SK-N-SH (cell line): ENCODE data around the gene TBCCD1.
"Not testable (repeated sequence)": the region's sequence is repeated elsewhere in the genome, so short reads cannot be mapped to it uniquely, and the experiment has no call there.

ENCODE experiments used
- CTCF ChIP-seq: fragments of 200-600 bp; sonication (generic); IDR thresholded peaks from 2 replicates; pipeline ENCODE4 v1.6.1; 2017; ENCODE audit warnings: antibody characterized with exemption, mild to moderate bottlenecking, moderate library complexity
- ELF1 ChIP-seq: IDR thresholded peaks from 2 replicates; pipeline ENCODE4 v1.4.0; 2012
- FOXJ3 ChIP-seq: sonication (generic); formaldehyde crosslinking; IDR thresholded peaks from 2 replicates; pipeline ENCODE4 v1.5.1; 2020; ENCODE audit warnings: mild to moderate bottlenecking, missing genetic modification reagents
- JUND ChIP-seq: IDR thresholded peaks from 2 replicates; pipeline ENCODE4 v1.4.0; 2012
- MXI1 ChIP-seq: IDR thresholded peaks from 2 replicates; pipeline ENCODE4 v1.6.1; 2012; ENCODE audit warnings: mild to moderate bottlenecking, low read depth, low read length, improper control_type of control experiment
- NFIC ChIP-seq: IDR thresholded peaks from 2 replicates; pipeline ENCODE4 v1.4.0; 2012; ENCODE audit warnings: borderline replicate concordance
- POLR2AphosphoS5 ChIP-seq: IDR thresholded peaks from 2 replicates; pipeline ENCODE4 v1.6.1; 2012; ENCODE audit warnings: low read depth, low read length
- REST ChIP-seq: IDR thresholded peaks from 2 replicates; pipeline ENCODE4 v1.6.1; 2012; ENCODE audit warnings: mild to moderate bottlenecking, low read depth, low read length, moderate library complexity
- RFX5 ChIP-seq: IDR thresholded peaks from 2 replicates; pipeline ENCODE4 v1.6.1; 2012; ENCODE audit warnings: mild to moderate bottlenecking, improper control_type of control experiment, low read length
- TCF12 ChIP-seq: IDR thresholded peaks from 2 replicates; pipeline ENCODE4 v1.4.0; 2012
- TF ChIP-seq, protein P1 (sequence below): IDR thresholded peaks from 2 replicates; pipeline ENCODE4 v1.4.0; 2012; ENCODE audit warnings: low read depth, borderline replicate concordance
- TF ChIP-seq, protein P2 (sequence below): IDR thresholded peaks from 2 replicates; pipeline ENCODE4 v1.4.0; 2012; ENCODE audit warnings: low read depth, borderline replicate concordance
- TF ChIP-seq, protein P3 (sequence below): IDR thresholded peaks from 2 replicates; pipeline ENCODE4 v1.4.0; 2012; ENCODE audit warnings: low read depth

DNA sequence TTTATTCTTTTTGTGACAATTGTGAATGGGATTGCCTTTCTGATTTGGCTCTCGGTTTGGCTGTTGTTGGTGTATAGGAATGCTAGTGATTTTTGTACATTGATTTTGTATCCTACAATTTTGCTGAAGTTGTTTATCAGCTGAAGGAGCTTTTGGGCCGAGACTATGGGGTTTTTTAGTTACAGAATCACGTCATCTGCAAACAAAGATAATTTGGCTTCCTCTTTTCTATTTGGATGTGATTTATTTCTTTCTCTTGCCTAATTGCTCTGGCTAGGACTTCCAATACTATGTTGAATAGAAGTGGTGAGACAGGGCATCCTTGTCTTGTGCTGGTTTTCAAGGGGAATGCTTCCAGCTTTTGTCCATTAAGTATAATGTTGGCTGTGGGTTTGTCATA, 67.2 kb downstream of the TBCCD1 start:
- TF ChIP-seq, protein P1, sequence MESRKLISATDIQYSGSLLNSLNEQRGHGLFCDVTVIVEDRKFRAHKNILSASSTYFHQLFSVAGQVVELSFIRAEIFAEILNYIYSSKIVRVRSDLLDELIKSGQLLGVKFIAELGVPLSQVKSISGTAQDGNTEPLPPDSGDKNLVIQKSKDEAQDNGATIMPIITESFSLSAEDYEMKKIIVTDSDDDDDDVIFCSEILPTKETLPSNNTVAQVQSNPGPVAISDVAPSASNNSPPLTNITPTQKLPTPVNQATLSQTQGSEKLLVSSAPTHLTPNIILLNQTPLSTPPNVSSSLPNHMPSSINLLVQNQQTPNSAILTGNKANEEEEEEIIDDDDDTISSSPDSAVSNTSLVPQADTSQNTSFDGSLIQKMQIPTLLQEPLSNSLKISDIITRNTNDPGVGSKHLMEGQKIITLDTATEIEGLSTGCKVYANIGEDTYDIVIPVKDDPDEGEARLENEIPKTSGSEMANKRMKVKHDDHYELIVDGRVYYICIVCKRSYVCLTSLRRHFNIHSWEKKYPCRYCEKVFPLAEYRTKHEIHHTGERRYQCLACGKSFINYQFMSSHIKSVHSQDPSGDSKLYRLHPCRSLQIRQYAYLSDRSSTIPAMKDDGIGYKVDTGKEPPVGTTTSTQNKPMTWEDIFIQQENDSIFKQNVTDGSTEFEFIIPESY = not testable (repeated sequence)
- not testable (repeated sequence) for TF ChIP-seq CTCF, POLR2AphosphoS5, ELF1, MXI1, NFIC, REST, FOXJ3, TCF12, JUND, RFX5
- TF ChIP-seq, protein P2, sequence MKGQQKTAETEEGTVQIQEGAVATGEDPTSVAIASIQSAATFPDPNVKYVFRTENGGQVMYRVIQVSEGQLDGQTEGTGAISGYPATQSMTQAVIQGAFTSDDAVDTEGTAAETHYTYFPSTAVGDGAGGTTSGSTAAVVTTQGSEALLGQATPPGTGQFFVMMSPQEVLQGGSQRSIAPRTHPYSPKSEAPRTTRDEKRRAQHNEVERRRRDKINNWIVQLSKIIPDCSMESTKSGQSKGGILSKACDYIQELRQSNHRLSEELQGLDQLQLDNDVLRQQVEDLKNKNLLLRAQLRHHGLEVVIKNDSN = not testable (repeated sequence)
- TF ChIP-seq, protein P3, sequence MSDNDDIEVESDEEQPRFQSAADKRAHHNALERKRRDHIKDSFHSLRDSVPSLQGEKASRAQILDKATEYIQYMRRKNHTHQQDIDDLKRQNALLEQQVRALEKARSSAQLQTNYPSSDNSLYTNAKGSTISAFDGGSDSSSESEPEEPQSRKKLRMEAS = not testable (repeated sequence)
